ENCODE results near the gene PPEF2.

Gene PPEF2

GRCh38 chr4:75841641-75842520, 60.4 kb downstream of the PPEF2 start:
- no peaks in the 10 kb centered on the region for H3F3A ChIP-seq (ENCODE audit: low read depth)
- H3K9me2 ChIP-seq (replicated peaks; ENCODE audit: low read depth, low read length) = no peaks in the 10 kb centered on the region
- H4K20me1 ChIP-seq (ENCODE audit: insufficient read depth, low read length, poor library complexity, severe bottlenecking) = no peaks in the 10 kb centered on the region
- H3K4me3 ChIP-seq (ENCODE audit: low read length, poor library complexity, severe bottlenecking) = no peak overlapping the region
- no peaks in the 10 kb centered on the region for H3K27me3 ChIP-seq (ENCODE audit: insufficient read depth, low read length, poor library complexity, severe bottlenecking)
- H3K9me3 ChIP-seq (ENCODE audit: insufficient read depth, low read depth, low read length) = no peaks in the 10 kb centered on the region
- H3K36me3 ChIP-seq (ENCODE audit: insufficient read depth, low read length) = no peaks in the 10 kb centered on the region
- no peak overlapping the region for H3K4me2 ChIP-seq (ENCODE audit: low read depth, low read length, poor library complexity, severe bottlenecking)
- no peak for TF ChIP-seq EZH2phosphoT487 (IDR thresholded peaks at IDR 0.05; ENCODE audit: borderline replicate concordance)
- no peak for TF ChIP-seq CTCF (conservative IDR thresholded peaks at IDR 0.05; ENCODE audit: low read length)
- H3K9ac ChIP-seq (ENCODE audit: low read depth, low read length, poor library complexity, severe bottlenecking) = no peak overlapping the region
- H2AFZ ChIP-seq (ENCODE audit: low read length) = peak overlapping the region; percentile 22
- no peaks in the 10 kb centered on the region for H3K4me1 ChIP-seq (ENCODE audit: insufficient read depth, low read length, poor library complexity, severe bottlenecking)
- H3K79me2 ChIP-seq (ENCODE audit: insufficient read depth, low read length) = no peaks in the 10 kb centered on the region

GRCh38 chr4:75834772-75835154, 67.5 kb downstream of the PPEF2 start:
- H2AFZ ChIP-seq (ENCODE audit: low read length) = no peak overlapping the region
- H3F3A ChIP-seq (ENCODE audit: low read depth) = no peaks in the 10 kb centered on the region
- H3K9ac ChIP-seq (ENCODE audit: low read depth, low read length, poor library complexity, severe bottlenecking) = no peak overlapping the region
- no peak for TF ChIP-seq EZH2phosphoT487 (IDR thresholded peaks at IDR 0.05; ENCODE audit: borderline replicate concordance)
- no peak for TF ChIP-seq CTCF (conservative IDR thresholded peaks at IDR 0.05; ENCODE audit: low read length)
- H3K79me2 ChIP-seq (ENCODE audit: insufficient read depth, low read length) = no peaks in the 10 kb centered on the region
- H3K4me2 ChIP-seq (ENCODE audit: low read depth, low read length, poor library complexity, severe bottlenecking) = no peak overlapping the region
- no peaks in the 10 kb centered on the region for H3K36me3 ChIP-seq (ENCODE audit: insufficient read depth, low read length)
- H3K4me1 ChIP-seq (ENCODE audit: insufficient read depth, low read length, poor library complexity, severe bottlenecking) = no peaks in the 10 kb centered on the region
- H3K9me2 ChIP-seq (replicated peaks; ENCODE audit: low read depth, low read length) = no peaks in the 10 kb centered on the region
- H3K27me3 ChIP-seq (ENCODE audit: insufficient read depth, low read length, poor library complexity, severe bottlenecking) = no peaks in the 10 kb centered on the region
- H4K20me1 ChIP-seq (ENCODE audit: insufficient read depth, low read length, poor library complexity, severe bottlenecking) = no peaks in the 10 kb centered on the region
- no peaks in the 10 kb centered on the region for H3K9me3 ChIP-seq (ENCODE audit: insufficient read depth, low read depth, low read length)
- no peak overlapping the region for H3K4me3 ChIP-seq (ENCODE audit: low read length, poor library complexity, severe bottlenecking)

- Histone ChIP-seq H3K9me3 (ENCODE audit: insufficient read depth, low read depth, low read length) (no peaks in the 10 kb centered on the region), H3K27me3 (ENCODE audit: insufficient read depth, low read length, poor library complexity, severe bottlenecking) (no peaks in the 10 kb centered on the region), H3K9me2 (replicated peaks; ENCODE audit: low read depth, low read length) (no peaks in the 10 kb centered on the region), H3K4me1 (ENCODE audit: insufficient read depth, low read length, poor library complexity, severe bottlenecking) (no peaks in the 10 kb centered on the region), H3K4me3 (ENCODE audit: low read length, poor library complexity, severe bottlenecking) (no peak overlapping the region), H3K4me2 (ENCODE audit: low read depth, low read length, poor library complexity, severe bottlenecking) (no peak overlapping the region), H4K20me1 (ENCODE audit: insufficient read depth, low read length, poor library complexity, severe bottlenecking) (no peaks in the 10 kb centered on the region), H2AFZ (ENCODE audit: low read length) (no peak overlapping the region), H3K36me3 (ENCODE audit: insufficient read depth, low read length) (no peaks in the 10 kb centered on the region), H3K79me2 (ENCODE audit: insufficient read depth, low read length) (no peaks in the 10 kb centered on the region), H3F3A (ENCODE audit: low read depth) (no peaks in the 10 kb centered on the region), H3K9ac (ENCODE audit: low read depth, low read length, poor library complexity, severe bottlenecking) (no peak overlapping the region)
- TF ChIP-seq EZH2phosphoT487 (IDR thresholded peaks at IDR 0.05; ENCODE audit: borderline replicate concordance) (no peak), CTCF (conservative IDR thresholded peaks at IDR 0.05; ENCODE audit: low read length) (no peak)
Observed at GRCh38 chr4:75834095-75834771, 68.0 kb downstream of the PPEF2 start.
